Measurements from ENCODE around the gene EML4. TPM values are rescaled to one million over a fixed set of nuclear protein-coding genes. Genes with fewer than 3 reads are reported as not detected.

The EML4 gene
- total RNA-seq, 1 experiment from 2014 or later: 93.7 TPM

GRCh38 chr2:42340938-42341636 is 171.9 kb downstream of the EML4 start:
- peaks cover 8% of the 10 kb centered on the region for H3K4me1 ChIP-seq (ENCODE audit: insufficient read depth, low read length, poor library complexity, severe bottlenecking)
- no peaks in the 10 kb centered on the region for H3K9me3 ChIP-seq (ENCODE audit: low read depth, low read length, poor library complexity, severe bottlenecking)
- CTCF ChIA-PET: no interaction called here
- no peaks in the 10 kb centered on the region for H3K27me3 ChIP-seq (replicated peaks; ENCODE audit: insufficient read depth, low read depth, low read length, poor library complexity)
- intact Hi-C loops (cut with micrococcal nuclease; ENCODE audit: unreplicated experiment): no loop called here
- POLR2A ChIA-PET (ENCODE audit: low non-redundant PET): no interaction called here
- peak overlapping the region; percentile 27 for H3K27ac ChIP-seq (ENCODE audit: low read depth, low read length, poor library complexity, severe bottlenecking)
- DNase-seq (ENCODE audit: low spot score): no peak
- H3K4me3 ChIP-seq (ENCODE audit: low read depth, low read length, poor library complexity, severe bottlenecking): no peak overlapping the region
- BruUV-seq (replicated peaks): no TSS peak
- H3K36me3 ChIP-seq (ENCODE audit: insufficient read depth, low read length, poor library complexity, severe bottlenecking): peaks cover 13% of the 10 kb centered on the region
- TF ChIP-seq CTCF (conservative IDR thresholded peaks at IDR 0.05; ENCODE audit: low read depth, low read length) (no peak), EZH2 (IDR thresholded peaks at IDR 0.05; ENCODE audit: borderline replicate concordance, low read depth, low read length, poor library complexity, severe bottlenecking) (no peak)

GRCh38 chr2:42342061-42342794 is 173.1 kb downstream of the EML4 start:
- H3K36me3 ChIP-seq (ENCODE audit: insufficient read depth, low read length, poor library complexity, severe bottlenecking): peaks cover 7% of the 10 kb centered on the region
- CTCF ChIA-PET: no interaction called here
- H3K27me3 ChIP-seq (replicated peaks; ENCODE audit: insufficient read depth, low read depth, low read length, poor library complexity): no peaks in the 10 kb centered on the region
- no peak for TF ChIP-seq EZH2 (IDR thresholded peaks at IDR 0.05; ENCODE audit: borderline replicate concordance, low read depth, low read length, poor library complexity, severe bottlenecking)
- TF ChIP-seq CTCF (conservative IDR thresholded peaks at IDR 0.05; ENCODE audit: low read depth, low read length): no peak
- H3K9me3 ChIP-seq (ENCODE audit: low read depth, low read length, poor library complexity, severe bottlenecking): no peaks in the 10 kb centered on the region
- no peak overlapping the region for H3K27ac ChIP-seq (ENCODE audit: low read depth, low read length, poor library complexity, severe bottlenecking)
- POLR2A ChIA-PET (ENCODE audit: low non-redundant PET): no interaction called here
- peaks cover 8% of the 10 kb centered on the region for H3K4me1 ChIP-seq (ENCODE audit: insufficient read depth, low read length, poor library complexity, severe bottlenecking)
- DNase-seq (ENCODE audit: low spot score): peak; percentile 40
- no TSS peak for BruUV-seq (replicated peaks)
- intact Hi-C loops (cut with micrococcal nuclease; ENCODE audit: unreplicated experiment): no loop called here
- no peak overlapping the region for H3K4me3 ChIP-seq (ENCODE audit: low read depth, low read length, poor library complexity, severe bottlenecking)

- Histone ChIP-seq H3K27me3 (replicated peaks; ENCODE audit: insufficient read depth, low read depth, low read length, poor library complexity) (no peaks in the 10 kb centered on the region), H3K36me3 (ENCODE audit: insufficient read depth, low read length, poor library complexity, severe bottlenecking) (peaks cover 6% of the 10 kb centered on the region), H3K4me3 (ENCODE audit: low read depth, low read length, poor library complexity, severe bottlenecking) (no peak overlapping the region), H3K27ac (ENCODE audit: low read depth, low read length, poor library complexity, severe bottlenecking) (no peak overlapping the region), H3K9me3 (ENCODE audit: low read depth, low read length, poor library complexity, severe bottlenecking) (no peaks in the 10 kb centered on the region), H3K4me1 (ENCODE audit: insufficient read depth, low read length, poor library complexity, severe bottlenecking) (peaks cover 8% of the 10 kb centered on the region)
- intact Hi-C loops (cut with micrococcal nuclease; ENCODE audit: unreplicated experiment): no loop called here
- ChIA-PET CTCF (no interaction called here), POLR2A (ENCODE audit: low non-redundant PET) (no interaction called here)
- TF ChIP-seq CTCF (conservative IDR thresholded peaks at IDR 0.05; ENCODE audit: low read depth, low read length) (no peak), EZH2 (IDR thresholded peaks at IDR 0.05; ENCODE audit: borderline replicate concordance, low read depth, low read length, poor library complexity, severe bottlenecking) (no peak)
- DNase-seq (ENCODE audit: low spot score): no peak
- no TSS peak for BruUV-seq (replicated peaks)
Observed at GRCh38 chr2:42342795-42343241, 173.7 kb downstream of the EML4 start.

Measured in A673 (cell line).